PC-9 (cell line): ENCODE results near the gene MYCN. TPM values are rescaled to one million over a fixed set of nuclear protein-coding genes. Genes with fewer than 3 reads are reported as not detected.

ENCODE experiments used
- BruUV-seq: library from RNA; stranded (reverse); fragments of 400-500 nt; replicated peaks from 2 replicates; lab custom pipeline; 2021; lab: Mats Ljungman, UMichigan
- CTCF ChIA-PET: fragments of 300-600 bp; sonication (Branson Sonifier 250); formaldehyde crosslinking; loops from one replicate; lab custom pipeline; 2022; ENCODE audit warnings: antibody characterized with exemption; lab: Charles Lee
- POLR2A ChIA-PET: fragments of 300-600 bp; sonication (Branson Sonifier 250); formaldehyde crosslinking; loops from one replicate; lab custom pipeline; 2022; ENCODE audit warnings: antibody characterized with exemption; ENCODE audit not compliant: unreplicated experiment; lab: Charles Lee
- DNase-seq, 2 experiments: peaks; one replicate each; pipeline versions ENCODE4 v3.0.0 to v3.0.0-alpha.2; 2015 to 2022; ENCODE audit warnings: mixed read lengths in 1 of 2
- H2AFZ ChIP-seq: fragments of 200-600 bp; sonication (generic); 2 replicates; pipeline ENCODE4 v1.8.1; 2017; ENCODE audit warnings: antibody characterized with exemption
- H3F3A ChIP-seq: fragments of 200-600 bp; sonication (generic); 2 replicates; pipeline ENCODE4 v1.8.1; 2017; ENCODE audit warnings: antibody characterized with exemption, mild to moderate bottlenecking, low read depth; ENCODE audit not compliant: insufficient read depth
- H3K27ac ChIP-seq: fragments of 200-600 bp; sonication (generic); 2 replicates; pipeline ENCODE4 v1.6.1; 2016; ENCODE audit warnings: mixed run types
- H3K27me3 ChIP-seq: fragments of 200-600 bp; sonication (generic); 2 replicates; pipeline ENCODE4 v1.6.1; 2016; ENCODE audit warnings: low read depth, mixed run types; ENCODE audit not compliant: insufficient read depth
- H3K36me3 ChIP-seq: fragments of 200-600 bp; sonication (generic); 2 replicates; pipeline ENCODE4 v1.6.1; 2016; ENCODE audit warnings: low read depth, mixed run types
- H3K4me1 ChIP-seq: fragments of 200-600 bp; sonication (generic); replicated peaks from 2 replicates; pipeline ENCODE4 v1.6.1; 2016; ENCODE audit warnings: mixed run types; ENCODE audit not compliant: insufficient read depth
- H3K4me2 ChIP-seq: fragments of 200-600 bp; sonication (generic); 2 replicates; pipeline ENCODE4 v1.6.1; 2017; ENCODE audit warnings: mixed run types
- H3K4me3 ChIP-seq: fragments of 200-600 bp; sonication (generic); 2 replicates; pipeline ENCODE4 v1.6.1; 2016; ENCODE audit warnings: mixed run types
- H3K79me2 ChIP-seq: fragments of 200-600 bp; sonication (generic); 2 replicates; pipeline ENCODE4 v1.6.1; 2017; ENCODE audit warnings: low read depth, mixed run types
- H3K9me2 ChIP-seq: fragments of 200-600 bp; sonication (generic); 2 replicates; pipeline ENCODE4 v1.8.1; 2017; ENCODE audit warnings: mild to moderate bottlenecking; ENCODE audit not compliant: insufficient read depth
- H3K9me3 ChIP-seq: fragments of 200-600 bp; sonication (generic); 2 replicates; pipeline ENCODE4 v1.8.1; 2016; ENCODE audit warnings: low read depth; ENCODE audit not compliant: insufficient read depth
- H4K20me1 ChIP-seq: fragments of 200-600 bp; sonication (generic); 2 replicates; pipeline ENCODE4 v1.8.1; 2017; ENCODE audit not compliant: insufficient read depth
- EZH2 ChIP-seq: fragments of 200-600 bp; sonication (generic); IDR thresholded peaks from 2 replicates; pipeline ENCODE4 v1.8.0; 2017; ENCODE audit warnings: antibody characterized with exemption, low read depth
- intact Hi-C: fragments of 100-400 bp; cut with micrococcal nuclease; formaldehyde crosslinking; loops from one replicate; pipeline ENCODE4 v1.10.0; 2022; ENCODE audit not compliant: unreplicated experiment
- total RNA-seq: library from RNA; stranded (reverse); gene quantifications from 2 replicates; pipeline ENCODE4 v1.2.3, GENCODE V29; 2021
- TF ChIP-seq, protein P1 (sequence below): fragments of 200-600 bp; sonication (generic); conservative IDR thresholded peaks from 2 replicates; pipeline ENCODE4 v1.6.1; 2017; ENCODE audit warnings: mixed run types, antibody characterized with exemption, mild to moderate bottlenecking, moderate library complexity

The MYCN gene
- total RNA-seq, 1 experiment from 2014 or later, result not detected

DNA sequence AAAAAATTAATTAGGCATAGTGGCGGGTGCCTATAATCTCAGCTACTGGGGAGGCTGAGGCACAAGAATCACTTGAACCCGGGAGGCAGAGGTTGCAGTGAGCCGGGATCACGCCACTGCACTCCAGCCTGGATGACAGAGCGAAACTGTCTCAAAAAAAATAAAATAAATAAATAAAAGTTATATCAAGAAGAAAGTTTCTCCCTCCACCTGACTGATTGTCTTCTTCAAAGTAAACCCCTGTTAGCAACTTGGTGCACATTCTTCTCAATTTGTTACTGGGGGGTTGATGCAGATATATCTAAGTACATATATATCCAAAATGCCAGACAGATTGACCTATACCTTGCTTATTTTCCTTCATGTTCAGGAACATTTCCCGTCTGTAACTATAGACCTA is 5.2 kb upstream of the MYCN start:
- POLR2A ChIA-PET, result no interaction called here
- Histone ChIP-seq H3K79me2 (no peaks in the 10 kb centered on the region), H3F3A (no peaks in the 10 kb centered on the region), H3K9me3 (no peaks in the 10 kb centered on the region), H3K4me3 (no peak overlapping the region), H3K4me2 (no peak overlapping the region), H3K4me1 (no peaks in the 10 kb centered on the region), H2AFZ (no peak overlapping the region), H3K27me3 (peaks cover 84% of the 10 kb centered on the region), H4K20me1 (no peaks in the 10 kb centered on the region), H3K9me2 (no peaks in the 10 kb centered on the region), H3K27ac (no peak overlapping the region), H3K36me3 (no peaks in the 10 kb centered on the region)
- TF ChIP-seq, protein P1, sequence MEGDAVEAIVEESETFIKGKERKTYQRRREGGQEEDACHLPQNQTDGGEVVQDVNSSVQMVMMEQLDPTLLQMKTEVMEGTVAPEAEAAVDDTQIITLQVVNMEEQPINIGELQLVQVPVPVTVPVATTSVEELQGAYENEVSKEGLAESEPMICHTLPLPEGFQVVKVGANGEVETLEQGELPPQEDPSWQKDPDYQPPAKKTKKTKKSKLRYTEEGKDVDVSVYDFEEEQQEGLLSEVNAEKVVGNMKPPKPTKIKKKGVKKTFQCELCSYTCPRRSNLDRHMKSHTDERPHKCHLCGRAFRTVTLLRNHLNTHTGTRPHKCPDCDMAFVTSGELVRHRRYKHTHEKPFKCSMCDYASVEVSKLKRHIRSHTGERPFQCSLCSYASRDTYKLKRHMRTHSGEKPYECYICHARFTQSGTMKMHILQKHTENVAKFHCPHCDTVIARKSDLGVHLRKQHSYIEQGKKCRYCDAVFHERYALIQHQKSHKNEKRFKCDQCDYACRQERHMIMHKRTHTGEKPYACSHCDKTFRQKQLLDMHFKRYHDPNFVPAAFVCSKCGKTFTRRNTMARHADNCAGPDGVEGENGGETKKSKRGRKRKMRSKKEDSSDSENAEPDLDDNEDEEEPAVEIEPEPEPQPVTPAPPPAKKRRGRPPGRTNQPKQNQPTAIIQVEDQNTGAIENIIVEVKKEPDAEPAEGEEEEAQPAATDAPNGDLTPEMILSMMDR, result no peak
- no peak for TF ChIP-seq EZH2
- DNase-seq, result no peak
- no TSS peak for BruUV-seq
- CTCF ChIA-PET, result no interaction called here
- intact Hi-C loops, result loop anchor here (10.0 kb wide), 1 partner anchor 550 kb away; no protein-coding TSS in a partner anchor

DNA sequence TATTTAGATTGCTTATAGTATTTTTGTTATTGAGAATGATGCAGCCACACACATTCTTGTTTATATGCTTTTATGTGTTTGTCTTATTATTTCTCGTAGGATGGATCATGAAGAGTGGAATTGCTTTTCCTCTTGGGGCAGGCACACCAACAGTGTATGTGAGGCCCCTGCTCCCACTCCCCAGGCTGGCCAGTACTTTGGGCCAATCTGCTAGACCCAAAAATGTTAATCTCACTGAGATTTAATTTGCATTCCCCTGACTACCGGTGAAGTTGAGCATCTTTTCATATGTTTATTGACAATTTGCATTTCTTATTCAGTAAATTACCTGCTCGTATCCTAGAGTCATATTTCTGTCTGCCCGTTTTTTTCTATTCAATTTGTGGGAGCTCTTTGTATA is 4.7 kb upstream of the MYCN start:
- H3F3A ChIP-seq, result no peaks in the 10 kb centered on the region
- no peaks in the 10 kb centered on the region for H3K79me2 ChIP-seq
- H2AFZ ChIP-seq, result no peak overlapping the region
- H3K27ac ChIP-seq, result no peak overlapping the region
- no peak for DNase-seq
- no peaks in the 10 kb centered on the region for H3K4me1 ChIP-seq
- no peaks in the 10 kb centered on the region for H3K36me3 ChIP-seq
- TF ChIP-seq EZH2, result no peak
- TF ChIP-seq, protein P1, result no peak
- H3K4me3 ChIP-seq, result no peak overlapping the region
- CTCF ChIA-PET, result no interaction called here
- no peaks in the 10 kb centered on the region for H4K20me1 ChIP-seq
- peaks cover 83% of the 10 kb centered on the region for H3K27me3 ChIP-seq
- no TSS peak for BruUV-seq
- no peak overlapping the region for H3K4me2 ChIP-seq
- POLR2A ChIA-PET, result no interaction called here
- intact Hi-C loops, result loop anchor here (10.0 kb wide), 1 partner anchor 549 kb away; no protein-coding TSS in a partner anchor
- no peaks in the 10 kb centered on the region for H3K9me3 ChIP-seq
- no peaks in the 10 kb centered on the region for H3K9me2 ChIP-seq

DNA sequence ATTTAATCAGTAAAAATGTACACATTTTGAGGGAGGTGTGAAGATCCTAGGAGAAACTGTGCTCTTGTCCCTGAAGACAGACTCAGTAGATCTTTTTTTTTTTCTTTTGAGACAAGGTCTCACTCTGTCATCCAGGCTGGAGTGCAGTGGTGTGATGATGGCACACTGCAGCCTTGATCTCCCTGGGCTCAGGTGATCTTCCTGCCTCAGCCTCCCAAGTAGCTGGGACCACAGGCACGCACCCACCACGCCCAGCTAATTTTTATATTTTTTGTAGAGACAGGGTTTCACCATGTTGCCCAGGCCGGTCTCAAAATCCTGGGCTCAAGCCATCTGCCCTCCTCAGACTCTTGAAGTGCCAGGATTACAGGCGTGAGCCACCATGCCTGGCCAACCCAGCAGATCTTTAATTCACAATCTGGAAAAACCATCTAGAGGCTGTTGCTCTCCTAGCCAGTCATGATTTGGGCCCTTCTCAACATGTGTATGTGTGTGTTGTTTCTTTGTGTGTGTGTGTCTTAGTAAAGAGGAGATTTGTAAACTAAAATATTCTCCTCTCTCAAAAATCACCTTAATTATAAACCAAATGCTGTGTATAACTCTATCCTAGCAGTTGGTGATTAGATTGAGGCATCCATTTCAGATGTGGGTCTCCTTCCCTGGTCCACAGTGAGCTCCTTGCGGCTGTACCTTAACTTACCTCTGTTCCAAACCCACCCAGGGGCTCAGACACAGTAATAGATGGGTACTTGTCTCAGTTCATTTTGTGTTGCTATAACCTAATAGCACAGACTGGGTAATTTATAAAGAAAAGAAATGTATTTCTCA is 3.9 kb upstream of the MYCN start:
- Histone ChIP-seq H3K9me3 (no peaks in the 10 kb centered on the region), H3K36me3 (no peaks in the 10 kb centered on the region), H3K4me2 (no peak overlapping the region), H3K4me1 (no peaks in the 10 kb centered on the region), H3F3A (no peaks in the 10 kb centered on the region), H3K4me3 (no peak overlapping the region), H2AFZ (no peak overlapping the region), H4K20me1 (no peaks in the 10 kb centered on the region), H3K79me2 (no peaks in the 10 kb centered on the region), H3K27ac (no peak overlapping the region), H3K9me2 (no peaks in the 10 kb centered on the region), H3K27me3 (peaks cover 76% of the 10 kb centered on the region)
- BruUV-seq, result no TSS peak
- DNase-seq, result no peak
- TF ChIP-seq, protein P1, result no peak
- no peak for TF ChIP-seq EZH2
- intact Hi-C loops, result loop anchor here (10.0 kb wide), 1 partner anchor 548 kb away; no protein-coding TSS in a partner anchor
- POLR2A ChIA-PET, result no interaction called here
- CTCF ChIA-PET, result no interaction called here
